ENCODE measurements around the gene EIF3F.

The EIF3F gene

DNA sequence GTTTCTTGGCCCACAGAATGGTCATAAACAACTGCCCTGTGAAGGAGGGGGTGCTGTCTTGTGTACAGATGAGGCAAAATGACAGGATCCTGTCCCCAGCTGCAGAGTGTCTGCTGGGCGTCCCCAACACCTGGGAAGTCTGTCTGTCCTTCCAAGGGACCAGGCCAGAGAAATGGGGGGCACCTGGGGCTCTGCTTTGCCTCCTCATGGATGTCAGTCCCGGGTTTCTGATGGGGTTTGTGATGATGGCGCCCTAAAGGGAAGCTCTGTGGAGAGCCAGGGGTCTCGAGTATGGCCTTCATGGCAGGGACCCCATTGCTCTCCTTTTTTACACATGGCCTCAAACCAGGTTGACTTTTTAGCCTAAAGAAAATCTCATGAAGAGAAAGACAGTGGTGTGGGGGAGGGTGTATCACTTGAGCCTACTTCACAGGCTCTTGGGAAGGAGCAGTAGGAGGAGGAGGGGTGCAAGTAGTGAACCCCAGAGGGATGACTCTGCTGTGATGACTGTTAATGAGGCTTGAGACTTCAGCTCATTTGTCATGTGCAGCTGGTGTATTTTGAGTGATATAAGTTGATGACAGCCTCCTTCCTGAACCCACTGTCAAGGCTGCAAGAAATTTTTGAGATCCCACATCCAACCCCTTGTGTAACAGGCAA is 53.3 kb downstream of the EIF3F start:
- H3K27ac ChIP-seq (ENCODE audit: low read depth, low read length): no peak overlapping the region
- no peaks in the 10 kb centered on the region for H3K4me1 ChIP-seq (ENCODE audit: control insufficient read depth, insufficient read depth, low read length, unreplicated experiment)
- H2AFZ ChIP-seq (ENCODE audit: low read length, unreplicated experiment): no peak overlapping the region
- H3K4me3 ChIP-seq (ENCODE audit: low read depth, low read length): no peak overlapping the region
- peaks cover 46% of the 10 kb centered on the region for H3K27me3 ChIP-seq (ENCODE audit: insufficient read depth, low read length)
- H3K36me3 ChIP-seq (ENCODE audit: insufficient read depth, low read length): no peaks in the 10 kb centered on the region
- H3K79me2 ChIP-seq (ENCODE audit: control insufficient read depth, insufficient read depth, low read length, unreplicated experiment): no peaks in the 10 kb centered on the region

DNA sequence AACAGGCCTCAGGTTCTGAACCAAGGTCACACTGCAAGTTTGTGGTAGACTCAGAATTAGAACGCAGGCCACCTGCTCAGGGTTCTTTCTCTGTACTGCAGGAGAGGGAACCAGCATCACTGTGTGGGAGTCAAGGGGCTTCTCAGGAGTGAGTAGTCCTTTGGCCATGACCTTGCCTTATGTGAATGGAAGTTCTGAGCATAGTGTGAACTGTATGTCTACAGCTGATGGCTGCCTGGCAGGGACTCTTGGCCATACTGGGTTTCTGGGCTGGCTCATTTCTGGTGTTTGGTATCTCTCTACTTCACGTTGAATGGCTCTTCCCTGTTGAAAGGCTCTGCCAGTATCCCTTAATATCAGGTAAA is 53.8 kb downstream of the EIF3F start:
- Histone ChIP-seq H3K27me3 (ENCODE audit: insufficient read depth, low read length) (peaks cover 51% of the 10 kb centered on the region), H3K27ac (ENCODE audit: low read depth, low read length) (no peak overlapping the region), H3K79me2 (ENCODE audit: control insufficient read depth, insufficient read depth, low read length, unreplicated experiment) (no peaks in the 10 kb centered on the region), H2AFZ (ENCODE audit: low read length, unreplicated experiment) (no peak overlapping the region), H3K36me3 (ENCODE audit: insufficient read depth, low read length) (no peaks in the 10 kb centered on the region), H3K4me1 (ENCODE audit: control insufficient read depth, insufficient read depth, low read length, unreplicated experiment) (no peaks in the 10 kb centered on the region), H3K4me3 (ENCODE audit: low read depth, low read length) (no peak overlapping the region)

DNA sequence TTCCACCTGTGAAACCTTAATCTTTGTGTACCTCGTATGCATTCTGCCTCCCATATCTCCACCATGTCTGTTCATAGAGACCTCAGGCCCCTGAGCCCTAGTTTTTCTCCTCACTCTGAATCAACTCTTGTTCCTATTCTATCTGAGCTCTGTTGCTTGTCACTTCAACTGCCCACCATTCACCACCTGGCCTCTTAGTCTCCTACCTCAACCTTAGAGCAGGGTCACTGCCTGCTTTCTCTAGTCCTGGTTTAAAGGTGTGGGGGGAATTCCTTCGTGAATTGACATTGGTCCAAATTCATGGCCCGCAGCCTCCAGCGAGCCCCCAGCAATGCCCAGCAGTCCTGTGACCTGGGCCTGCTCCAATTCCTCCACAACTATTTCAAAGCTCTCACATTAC is 54.4 kb downstream of the EIF3F start:
- no peaks in the 10 kb centered on the region for H3K4me1 ChIP-seq (ENCODE audit: control insufficient read depth, insufficient read depth, low read length, unreplicated experiment)
- no peak overlapping the region for H3K27ac ChIP-seq (ENCODE audit: low read depth, low read length)
- peaks cover 52% of the 10 kb centered on the region for H3K27me3 ChIP-seq (ENCODE audit: insufficient read depth, low read length)
- H2AFZ ChIP-seq (ENCODE audit: low read length, unreplicated experiment): no peak overlapping the region
- no peak overlapping the region for H3K4me3 ChIP-seq (ENCODE audit: low read depth, low read length)
- no peaks in the 10 kb centered on the region for H3K36me3 ChIP-seq (ENCODE audit: insufficient read depth, low read length)
- H3K79me2 ChIP-seq (ENCODE audit: control insufficient read depth, insufficient read depth, low read length, unreplicated experiment): no peaks in the 10 kb centered on the region

DNA sequence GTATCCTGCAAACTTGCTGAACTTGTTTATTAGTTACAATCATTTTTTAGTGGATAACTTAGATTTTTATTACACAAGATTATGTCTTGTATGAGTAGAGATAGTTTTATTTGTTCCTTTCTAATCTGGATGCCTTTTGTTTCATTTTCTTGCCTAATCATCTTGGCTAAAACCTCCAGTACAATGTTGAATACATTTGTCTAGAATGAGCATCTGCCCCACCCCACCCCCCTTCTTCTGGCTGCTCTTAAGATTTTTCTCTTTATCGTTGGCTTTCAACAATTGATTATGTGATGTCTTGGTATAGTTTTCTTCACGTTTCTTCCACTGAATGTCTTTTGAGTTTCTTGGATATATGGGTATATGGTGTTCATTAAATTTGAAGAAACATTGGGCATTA is 56.6 kb downstream of the EIF3F start:
- H3K27me3 ChIP-seq (ENCODE audit: insufficient read depth, low read length): peaks cover 52% of the 10 kb centered on the region
- H2AFZ ChIP-seq (ENCODE audit: low read length, unreplicated experiment): no peak overlapping the region
- no peak overlapping the region for H3K27ac ChIP-seq (ENCODE audit: low read depth, low read length)
- H3K4me1 ChIP-seq (ENCODE audit: control insufficient read depth, insufficient read depth, low read length, unreplicated experiment): no peaks in the 10 kb centered on the region
- no peaks in the 10 kb centered on the region for H3K79me2 ChIP-seq (ENCODE audit: control insufficient read depth, insufficient read depth, low read length, unreplicated experiment)
- no peaks in the 10 kb centered on the region for H3K36me3 ChIP-seq (ENCODE audit: insufficient read depth, low read length)
- no peak overlapping the region for H3K4me3 ChIP-seq (ENCODE audit: low read depth, low read length)

DNA sequence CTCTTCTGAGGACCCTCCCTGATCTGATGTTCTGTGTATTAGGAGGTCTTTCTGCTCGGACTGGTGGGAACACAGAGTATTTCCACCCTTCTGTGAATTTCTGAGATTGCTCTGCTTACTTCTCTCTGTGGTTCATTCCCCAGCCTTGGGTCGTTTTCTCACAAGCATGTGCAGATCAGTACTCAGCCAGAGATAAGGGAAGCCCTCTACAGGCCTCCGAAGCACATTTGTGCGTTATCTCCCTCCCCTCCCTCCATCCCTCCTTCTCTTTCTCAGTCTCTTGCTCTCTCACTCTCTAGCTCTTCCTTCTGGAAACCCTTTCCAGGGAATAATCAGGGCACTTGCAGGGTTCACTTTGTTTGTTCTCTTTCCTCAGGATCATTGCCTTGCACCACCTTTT is 58.7 kb downstream of the EIF3F start:
- H3K27ac ChIP-seq (ENCODE audit: low read depth, low read length): no peak overlapping the region
- H3K27me3 ChIP-seq (ENCODE audit: insufficient read depth, low read length): peaks cover 51% of the 10 kb centered on the region
- no peaks in the 10 kb centered on the region for H3K4me1 ChIP-seq (ENCODE audit: control insufficient read depth, insufficient read depth, low read length, unreplicated experiment)
- H3K4me3 ChIP-seq (ENCODE audit: low read depth, low read length): no peak overlapping the region
- H3K36me3 ChIP-seq (ENCODE audit: insufficient read depth, low read length): no peaks in the 10 kb centered on the region
- H3K79me2 ChIP-seq (ENCODE audit: control insufficient read depth, insufficient read depth, low read length, unreplicated experiment): no peaks in the 10 kb centered on the region
- no peak overlapping the region for H2AFZ ChIP-seq (ENCODE audit: low read length, unreplicated experiment)

DNA sequence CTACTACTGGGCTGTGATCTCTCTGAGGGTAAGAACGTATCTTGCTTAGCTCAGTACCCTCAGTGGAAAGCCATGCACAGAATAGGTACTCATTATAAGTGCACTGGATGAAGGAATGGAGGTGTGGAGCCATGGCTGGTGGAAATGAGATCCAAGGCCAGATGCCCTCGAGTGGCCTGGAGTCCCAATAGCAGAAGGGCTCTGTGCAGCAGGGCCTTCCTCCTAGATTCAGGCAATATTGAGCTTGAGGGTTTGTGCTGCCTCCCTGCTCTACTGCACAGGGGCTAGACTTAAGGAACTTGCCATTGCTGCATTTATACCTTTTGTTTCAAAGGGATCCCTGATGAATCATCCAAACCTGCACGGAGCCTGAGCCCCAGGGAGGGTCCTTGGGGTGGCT is 60.2 kb downstream of the EIF3F start:
- Histone ChIP-seq H3K4me3 (ENCODE audit: low read depth, low read length) (no peak overlapping the region), H3K27ac (ENCODE audit: low read depth, low read length) (no peak overlapping the region), H2AFZ (ENCODE audit: low read length, unreplicated experiment) (no peak overlapping the region), H3K27me3 (ENCODE audit: insufficient read depth, low read length) (peaks cover 38% of the 10 kb centered on the region), H3K4me1 (ENCODE audit: control insufficient read depth, insufficient read depth, low read length, unreplicated experiment) (no peaks in the 10 kb centered on the region), H3K36me3 (ENCODE audit: insufficient read depth, low read length) (no peaks in the 10 kb centered on the region), H3K79me2 (ENCODE audit: control insufficient read depth, insufficient read depth, low read length, unreplicated experiment) (no peaks in the 10 kb centered on the region)

DNA sequence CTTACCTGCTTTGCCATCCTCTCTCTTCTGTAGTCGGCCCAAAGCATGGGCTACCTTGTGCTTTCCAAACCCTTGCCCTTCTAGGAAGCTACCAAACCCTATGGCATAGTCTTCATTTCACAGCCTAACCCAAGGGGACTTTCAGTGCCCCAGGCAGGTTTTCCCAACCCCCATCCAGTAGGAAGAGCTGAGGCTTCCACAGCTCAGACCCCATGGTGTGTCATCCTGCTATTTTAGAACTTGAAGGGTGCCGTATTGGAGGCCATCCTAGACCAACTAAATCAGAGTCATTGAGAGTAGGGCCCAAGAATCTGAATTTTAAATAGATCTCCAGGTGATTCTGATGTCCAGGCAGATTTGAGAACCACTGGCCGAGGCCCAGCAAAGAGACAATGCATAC is 61.9 kb downstream of the EIF3F start:
- Histone ChIP-seq H3K4me1 (ENCODE audit: control insufficient read depth, insufficient read depth, low read length, unreplicated experiment) (no peaks in the 10 kb centered on the region), H3K27ac (ENCODE audit: low read depth, low read length) (no peak overlapping the region), H2AFZ (ENCODE audit: low read length, unreplicated experiment) (no peak overlapping the region), H3K79me2 (ENCODE audit: control insufficient read depth, insufficient read depth, low read length, unreplicated experiment) (no peaks in the 10 kb centered on the region), H3K4me3 (ENCODE audit: low read depth, low read length) (no peak overlapping the region), H3K36me3 (ENCODE audit: insufficient read depth, low read length) (no peaks in the 10 kb centered on the region), H3K27me3 (ENCODE audit: insufficient read depth, low read length) (peaks cover 24% of the 10 kb centered on the region)
